ENCODE data around the gene SLC6A19.

Gene SLC6A19

DNA sequence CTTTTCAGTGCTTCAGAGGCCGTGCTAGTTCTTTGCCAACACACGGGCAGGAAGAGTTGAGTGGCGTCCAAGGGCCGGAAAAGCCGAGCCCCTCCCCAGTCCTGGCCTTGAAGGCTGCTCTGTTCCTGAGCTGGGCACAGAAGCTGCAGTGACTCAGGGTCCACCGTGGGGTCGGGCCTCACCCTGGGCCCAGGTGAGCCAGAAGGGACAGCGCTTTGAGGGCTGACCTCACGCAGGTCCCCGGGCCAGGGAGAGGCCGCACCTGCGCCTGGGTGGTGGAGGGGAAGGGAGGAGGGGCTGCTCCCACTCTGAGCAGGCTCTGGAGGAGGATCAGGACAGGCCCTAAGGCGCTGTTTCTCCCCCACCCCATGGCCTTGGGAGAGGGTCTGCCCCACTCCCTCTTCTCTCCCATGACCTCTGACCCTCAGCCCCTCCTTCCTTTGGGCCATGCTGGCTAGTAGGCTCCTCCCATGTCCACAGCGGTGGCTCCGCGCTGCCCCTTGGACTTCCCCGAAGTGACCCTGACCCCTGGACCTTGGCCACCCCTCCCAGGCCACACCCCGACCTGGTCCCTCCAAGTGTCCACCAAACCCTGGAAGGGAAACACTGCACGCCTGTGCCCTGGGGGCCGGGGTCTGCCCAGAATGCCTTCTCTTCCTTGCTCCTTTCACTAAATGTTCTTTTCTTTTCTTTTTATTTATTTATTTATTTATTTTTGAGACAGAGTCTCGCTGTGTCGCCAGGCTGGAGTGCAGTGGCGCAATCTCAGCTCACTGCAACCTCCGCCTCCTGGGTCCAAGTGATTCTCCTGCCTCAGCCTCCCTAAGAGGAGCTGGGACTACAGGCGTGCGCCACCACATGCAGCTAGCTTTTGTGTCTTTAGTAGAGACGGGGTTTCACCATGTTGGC is 19.7 kb upstream of the SLC6A19 start:
- DNase-seq = no peak

DNA sequence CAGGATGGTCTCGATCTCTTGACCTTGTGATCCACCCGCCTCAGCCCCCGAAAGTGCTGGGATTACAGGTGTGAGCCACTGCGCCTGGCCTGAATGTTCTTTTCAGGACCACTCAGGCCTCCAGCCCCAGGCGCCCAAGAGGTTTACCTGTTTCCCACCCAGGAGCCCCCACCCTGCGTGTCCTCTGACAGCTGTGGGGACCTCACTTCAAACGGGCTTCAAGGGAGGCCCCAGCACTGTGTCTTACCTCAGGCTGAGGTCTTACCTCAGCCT is 19.1 kb upstream of the SLC6A19 start:
- DNase-seq = no peak

- DNase-seq = no peak
These were observed 18.6 kb upstream of the SLC6A19 start for GRCh38 chr5:1182633-1183423.

DNA sequence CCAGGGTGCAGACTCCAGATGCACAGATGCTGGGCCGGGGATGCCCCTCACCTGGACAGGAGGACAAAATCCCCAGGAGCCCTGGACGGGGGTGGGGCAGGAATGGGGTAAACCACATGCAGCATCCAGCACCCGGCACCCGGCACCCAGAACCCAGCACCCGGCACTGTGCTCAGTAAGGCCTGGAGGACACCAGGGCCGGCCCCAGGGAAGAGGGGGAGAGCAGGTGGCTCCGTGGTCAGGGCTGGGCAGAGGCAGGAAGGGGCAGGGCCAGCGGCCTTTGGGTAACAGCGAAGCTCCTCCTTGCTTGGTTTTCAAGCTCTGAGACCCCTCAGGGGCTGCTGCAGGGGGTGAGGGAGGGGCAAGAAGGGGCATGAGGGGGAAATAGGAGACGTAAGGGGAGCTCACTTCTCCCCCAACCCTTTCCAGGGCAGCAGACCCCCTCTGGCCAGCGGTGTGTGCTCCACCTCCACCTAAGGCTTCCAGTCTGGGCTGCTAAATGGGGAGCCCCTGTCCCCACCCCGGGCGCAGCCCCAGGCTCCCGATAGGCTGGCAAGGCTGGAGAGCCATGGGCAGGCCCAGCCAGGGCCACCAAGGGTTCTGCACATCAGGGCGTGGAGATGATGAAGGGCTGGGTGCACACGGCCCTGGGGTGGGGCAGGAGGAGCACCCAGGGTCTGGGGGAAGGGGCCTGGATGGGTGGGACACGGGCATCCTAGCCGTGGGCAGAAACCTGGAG is 17.8 kb upstream of the SLC6A19 start:
- no peak for DNase-seq

DNA sequence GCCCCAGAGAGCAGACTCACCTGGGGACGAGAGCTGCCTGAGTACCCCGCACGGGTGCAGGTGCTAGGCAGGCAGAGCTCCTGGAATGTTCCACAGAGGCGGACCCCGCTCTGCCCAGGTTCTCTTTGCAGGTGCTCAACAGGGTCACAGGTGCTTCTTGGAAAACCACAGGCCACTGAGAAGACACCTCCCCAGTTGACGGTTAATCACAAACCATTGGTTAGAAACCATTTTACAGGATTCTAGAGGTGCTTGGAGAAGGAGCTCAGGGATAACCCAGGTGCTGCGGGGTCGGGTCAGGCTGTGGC is 17.3 kb upstream of the SLC6A19 start:
- no peak for DNase-seq

- DNase-seq = no peak
These were observed 16.9 kb upstream of the SLC6A19 start for GRCh38 chr5:1184481-1184880.

GRCh38 chr5:1185038-1185627 is 16.3 kb upstream of the SLC6A19 start:
- no peak for DNase-seq

- DNase-seq = no peak
These were observed 15.6 kb upstream of the SLC6A19 start for GRCh38 chr5:1185629-1186350.

DNA sequence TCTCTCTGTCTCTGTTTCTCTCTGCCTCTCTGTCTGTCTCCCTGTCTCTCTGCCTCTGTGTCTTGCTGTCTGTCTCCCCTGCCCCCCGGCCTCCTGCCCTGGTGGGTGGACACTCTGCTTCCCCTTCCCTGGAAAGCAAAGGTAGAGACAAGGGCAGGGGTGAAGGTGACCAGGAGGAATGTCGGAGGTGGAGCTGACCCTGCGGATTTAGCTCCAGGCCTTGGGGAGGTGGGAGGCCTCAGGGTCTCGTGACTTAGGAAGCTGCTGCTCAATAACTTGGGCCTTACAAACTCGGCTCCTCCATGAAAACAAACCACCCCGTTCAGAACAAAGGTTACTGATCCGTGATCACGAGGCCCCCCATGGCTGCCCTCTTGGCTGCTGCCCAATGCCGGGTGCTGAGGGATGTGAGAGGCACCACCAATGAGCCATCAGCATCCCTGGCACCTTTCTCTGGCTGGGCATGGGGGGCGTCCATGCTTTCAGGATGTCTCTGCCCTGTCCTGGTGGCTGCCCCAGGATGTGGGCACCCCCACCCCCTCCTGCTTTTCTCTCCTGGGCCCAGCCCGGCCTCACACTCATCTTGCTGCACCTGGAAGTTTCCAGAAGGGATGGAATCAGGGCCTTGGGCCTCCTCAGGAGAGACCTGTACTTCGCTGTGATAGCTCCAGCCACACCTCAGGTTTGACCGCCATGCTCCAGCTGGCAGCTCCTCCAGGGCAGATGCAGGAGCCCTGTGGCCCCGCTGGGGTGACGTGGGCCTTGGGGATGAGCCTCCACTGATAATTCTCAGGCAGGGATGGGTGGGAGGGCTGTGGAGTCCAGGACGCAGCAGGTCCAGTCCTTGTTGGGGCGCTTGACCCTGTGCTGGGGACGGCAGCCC is 14.8 kb upstream of the SLC6A19 start:
- no peak for DNase-seq

DNA sequence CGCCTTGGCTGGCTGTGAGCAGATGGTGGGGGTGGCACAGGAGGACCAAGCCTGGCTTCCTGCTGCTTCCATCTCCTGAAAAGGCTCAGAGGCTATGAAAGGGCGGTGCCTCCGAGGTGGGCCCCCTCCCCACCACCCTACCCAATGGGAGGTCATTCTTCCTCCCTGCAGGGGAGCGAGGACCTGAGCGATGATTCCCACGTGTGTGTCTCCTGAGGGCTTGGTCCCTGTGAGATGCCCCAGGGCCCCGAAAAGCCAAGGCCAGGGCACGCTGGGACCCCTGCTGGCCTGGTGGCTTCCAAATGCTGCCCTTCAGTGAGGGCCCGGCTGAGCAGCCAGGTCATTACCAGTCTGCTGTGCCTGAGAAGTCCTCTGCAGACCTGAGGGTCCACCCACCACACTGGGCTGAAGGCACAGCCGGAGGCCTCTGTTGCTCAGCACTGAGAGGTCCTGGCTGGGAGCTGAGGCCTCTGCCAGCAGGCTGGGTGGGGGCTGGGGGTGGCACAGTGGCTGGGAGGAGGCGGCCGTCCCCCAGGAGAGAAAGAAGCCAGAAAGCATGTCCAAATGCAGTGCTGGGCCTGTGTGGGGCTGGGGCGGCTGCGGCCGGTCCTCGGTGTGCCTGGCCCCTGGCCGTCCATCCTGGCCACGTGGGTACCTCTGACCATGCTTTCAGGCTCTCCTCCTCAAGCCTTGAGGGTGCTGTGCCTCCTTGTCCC is 14.0 kb upstream of the SLC6A19 start:
- DNase-seq = no peak

GRCh38 chr5:1187950-1188334 is 13.5 kb upstream of the SLC6A19 start:
- DNase-seq = no peak

DNA sequence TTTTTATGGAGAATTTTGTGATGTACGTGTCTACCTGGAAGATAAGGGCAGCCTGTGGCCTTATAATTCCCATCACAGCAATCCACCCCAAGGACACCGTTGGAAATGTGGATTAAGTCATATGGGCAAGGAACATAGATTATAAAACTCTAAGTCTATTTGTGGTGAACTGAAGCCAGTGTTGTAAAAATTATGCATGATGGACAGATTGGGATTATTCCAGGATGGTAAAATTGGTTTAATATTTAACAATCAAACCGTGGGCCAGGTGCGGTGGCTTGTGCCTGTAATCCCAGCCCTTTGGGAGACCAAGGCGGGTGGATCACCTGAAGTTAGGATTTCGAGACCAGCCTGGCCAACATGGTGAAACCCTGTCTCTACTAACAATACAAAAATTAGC is 12.9 kb upstream of the SLC6A19 start:
- no peak for DNase-seq

DNA sequence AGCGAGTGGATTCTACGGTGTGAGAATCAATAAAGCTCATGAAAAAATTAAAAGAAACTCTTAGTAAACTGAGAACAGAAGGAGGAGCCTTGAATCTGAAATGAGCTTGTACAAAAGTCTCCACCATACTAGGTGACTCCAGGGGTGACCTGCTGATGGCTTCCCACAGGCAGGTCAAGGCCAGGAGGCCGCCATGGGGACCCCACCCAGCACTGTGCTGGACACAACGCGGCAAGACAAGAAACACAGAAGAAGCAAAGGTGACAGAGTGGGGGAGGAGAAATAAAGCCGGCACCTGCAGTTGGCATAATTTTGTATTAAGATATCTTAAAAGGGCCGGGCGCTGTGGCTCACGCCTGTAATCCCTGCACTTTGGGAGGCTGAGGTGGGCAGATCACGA is 12.1 kb upstream of the SLC6A19 start:
- no peak for DNase-seq

DNA sequence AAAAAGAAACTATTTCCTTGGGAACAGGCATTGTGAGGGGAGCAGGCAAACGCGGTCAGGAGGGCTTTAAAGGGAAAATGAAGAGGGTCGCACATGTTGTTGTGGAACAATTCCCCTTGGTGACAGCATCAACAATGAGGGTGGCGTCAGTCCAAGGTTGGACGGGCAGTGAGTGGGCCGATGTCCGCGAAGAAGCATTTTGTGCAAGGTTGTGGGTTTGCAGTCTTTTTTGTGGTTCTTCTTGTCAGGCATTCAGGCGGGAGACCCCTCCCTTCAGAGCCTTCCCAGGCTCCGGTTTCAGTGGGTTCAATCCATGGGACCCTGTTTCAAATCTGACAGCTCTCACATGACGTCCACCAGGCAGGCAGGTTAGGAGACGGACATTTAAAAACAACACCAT is 11.1 kb upstream of the SLC6A19 start:
- no peak for DNase-seq

DNA sequence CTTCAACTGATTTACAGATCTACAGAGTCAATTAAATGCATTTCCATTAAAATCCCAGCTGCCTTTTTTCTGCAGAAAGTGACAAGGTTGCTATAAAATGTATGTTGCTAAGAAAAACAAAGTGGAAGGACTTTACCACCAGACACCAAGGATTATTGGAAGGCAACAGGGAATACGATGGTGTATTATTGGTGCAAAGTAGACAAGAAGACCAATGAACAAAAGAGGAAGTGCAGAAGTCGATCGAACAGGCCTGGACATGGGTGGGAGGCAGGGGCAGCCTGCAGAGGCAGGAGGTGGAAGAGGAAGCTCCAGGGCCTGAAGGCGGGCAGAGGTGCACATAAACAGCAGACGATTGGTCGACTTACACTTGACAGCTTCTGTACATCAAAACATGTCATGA is 10.6 kb upstream of the SLC6A19 start:
- no peak for DNase-seq

GRCh38 chr5:1192971-1193590 is 8.3 kb upstream of the SLC6A19 start:
- DNase-seq = no peak

GRCh38 chr5:1193591-1193985 is 7.8 kb upstream of the SLC6A19 start:
- DNase-seq = no peak

- no peak for DNase-seq
These were observed 7.0 kb upstream of the SLC6A19 start for GRCh38 chr5:1194378-1194777.

DNA sequence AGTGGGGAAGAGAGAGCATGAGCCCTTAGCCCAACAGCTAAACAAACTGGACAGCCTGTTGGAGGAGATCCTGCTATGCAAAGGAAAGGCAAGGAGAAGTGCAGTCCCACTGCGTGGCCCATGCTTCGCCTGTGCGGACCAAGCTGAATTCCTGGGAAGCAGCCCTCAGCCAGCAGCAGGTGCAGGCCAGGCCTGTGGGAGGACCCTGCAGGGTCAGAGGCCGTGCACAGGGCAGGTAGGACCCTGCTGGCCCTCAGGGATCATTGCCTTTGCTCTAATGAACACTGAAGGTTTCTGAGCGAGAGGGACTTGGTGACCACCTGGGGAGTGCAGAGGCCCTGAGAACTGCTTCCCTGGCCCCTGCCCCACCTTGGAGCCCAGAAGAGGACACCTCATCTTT is 6.0 kb upstream of the SLC6A19 start:
- DNase-seq = no peak

DNA sequence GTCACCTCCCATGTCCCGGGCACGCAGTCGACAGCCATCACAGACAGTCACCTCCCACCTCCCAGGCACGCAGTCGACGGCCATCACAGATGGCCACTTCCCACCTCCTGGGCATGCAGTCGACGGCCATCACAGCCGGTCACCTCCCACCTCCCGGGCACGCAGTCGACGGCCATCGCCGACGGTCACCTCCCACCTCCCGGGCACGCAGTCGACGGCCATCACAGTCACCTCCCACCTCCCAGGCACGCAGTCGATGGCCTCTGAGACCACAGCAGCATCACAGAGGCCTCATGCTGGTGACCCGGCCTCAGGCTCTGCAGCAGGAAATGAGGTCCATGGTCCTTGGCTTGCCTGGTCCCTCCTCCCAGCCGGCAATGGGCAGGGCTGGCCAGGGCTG is 5.5 kb upstream of the SLC6A19 start:
- DNase-seq = no peak

- no peak for DNase-seq
These were observed 4.8 kb upstream of the SLC6A19 start for GRCh38 chr5:1196562-1196961.

Data from NCI-H774 (cell line).